ENCODE measurements around the gene SNAPIN. TPM values are rescaled to one million over a fixed set of nuclear protein-coding genes. Genes with fewer than 3 reads are reported as not detected.

The SNAPIN gene
- total and polyA plus RNA-seq, 9 of the 15 experiments (the other 6 are each of a cell fraction or from before 2014, with no cell fraction given): 11.2 to 43.9 (median 32.3) TPM

DNA sequence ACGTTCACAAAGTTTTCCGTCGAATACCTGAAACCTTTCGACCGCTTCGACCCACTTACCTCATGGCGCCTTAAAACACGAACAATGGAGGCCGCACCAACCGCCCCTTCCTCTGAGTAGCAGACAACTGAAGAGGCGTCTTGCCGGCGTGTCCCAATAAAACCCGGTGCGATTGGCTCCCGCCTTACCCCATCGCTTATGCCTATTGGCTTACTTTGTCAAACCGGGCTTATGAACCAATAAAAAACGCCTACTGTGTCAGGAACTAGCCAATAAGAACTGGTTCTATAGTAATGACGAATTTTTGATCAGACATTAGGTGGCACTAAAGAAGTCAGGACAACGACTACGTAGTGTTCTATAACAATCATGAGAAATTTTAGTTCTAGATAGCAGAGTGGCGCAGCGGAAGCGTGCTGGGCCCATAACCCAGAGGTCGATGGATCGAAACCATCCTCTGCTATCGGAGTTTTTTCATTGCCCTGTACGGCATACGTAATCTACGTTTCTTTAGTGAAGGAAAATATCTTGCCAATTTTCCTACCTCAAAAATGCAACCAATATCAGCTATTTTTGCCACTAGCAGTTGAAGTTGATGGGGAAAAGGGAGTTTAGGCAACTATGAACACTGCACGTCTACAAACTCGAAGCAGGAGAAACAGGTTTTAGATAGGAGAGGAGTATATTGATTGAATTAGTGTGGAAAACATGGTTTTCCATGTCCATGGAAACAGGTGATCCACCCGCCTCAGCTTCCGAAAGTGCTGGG is 12.5 kb downstream of the SNAPIN start, which contains the start of gene ILF2 (continued):
- TF ChIP-seq E2F1 (CRISPR knock-in tag; IDR thresholded peaks at IDR 0.05) (no peak), FOXK2 (conservative IDR thresholded peaks at IDR 0.05 in 1 of 2, IDR thresholded peaks at IDR 0.05 in 1 of 2; ENCODE audit: low read depth in 2 of 2) (peak in 1 of 2 experiments; percentile 74; a peak in 2 of 4 replicates), SMAD1 (IDR thresholded peaks at IDR 0.05; ENCODE audit: low read depth, low read length, partially characterized antibody) (peak; percentile 75), ZBTB34 (CRISPR knock-in tag; IDR thresholded peaks at IDR 0.05) (no peak), ZNF589 (CRISPR knock-in tag; IDR thresholded peaks at IDR 0.05; ENCODE audit: low read depth) (no peak), NCOA2 (IDR thresholded peaks at IDR 0.05; ENCODE audit: partially characterized antibody in 2 of 2) (no peak), PTBP1 (IDR thresholded peaks at IDR 0.05; ENCODE audit: low read depth, low read length) (no peak), C11orf30 (IDR thresholded peaks at IDR 0.05; ENCODE audit: low read depth) (peak; percentile 94), ZNF507 (tag; conservative IDR thresholded peaks at IDR 0.05) (no peak), ZNF395 (CRISPR knock-in tag; IDR thresholded peaks at IDR 0.05) (peak; percentile 20; the same call in 1 of the 2 replicates), BACH1 (tag; IDR thresholded peaks at IDR 0.05) (peak; percentile 93), TBL1XR1 (IDR thresholded peaks at IDR 0.05; ENCODE audit: low read length in 2 of 2) (peak in 1 of 2 experiments; percentile 98; a peak in 3 of 4 replicates)
- TF ChIP-seq, protein P1, sequence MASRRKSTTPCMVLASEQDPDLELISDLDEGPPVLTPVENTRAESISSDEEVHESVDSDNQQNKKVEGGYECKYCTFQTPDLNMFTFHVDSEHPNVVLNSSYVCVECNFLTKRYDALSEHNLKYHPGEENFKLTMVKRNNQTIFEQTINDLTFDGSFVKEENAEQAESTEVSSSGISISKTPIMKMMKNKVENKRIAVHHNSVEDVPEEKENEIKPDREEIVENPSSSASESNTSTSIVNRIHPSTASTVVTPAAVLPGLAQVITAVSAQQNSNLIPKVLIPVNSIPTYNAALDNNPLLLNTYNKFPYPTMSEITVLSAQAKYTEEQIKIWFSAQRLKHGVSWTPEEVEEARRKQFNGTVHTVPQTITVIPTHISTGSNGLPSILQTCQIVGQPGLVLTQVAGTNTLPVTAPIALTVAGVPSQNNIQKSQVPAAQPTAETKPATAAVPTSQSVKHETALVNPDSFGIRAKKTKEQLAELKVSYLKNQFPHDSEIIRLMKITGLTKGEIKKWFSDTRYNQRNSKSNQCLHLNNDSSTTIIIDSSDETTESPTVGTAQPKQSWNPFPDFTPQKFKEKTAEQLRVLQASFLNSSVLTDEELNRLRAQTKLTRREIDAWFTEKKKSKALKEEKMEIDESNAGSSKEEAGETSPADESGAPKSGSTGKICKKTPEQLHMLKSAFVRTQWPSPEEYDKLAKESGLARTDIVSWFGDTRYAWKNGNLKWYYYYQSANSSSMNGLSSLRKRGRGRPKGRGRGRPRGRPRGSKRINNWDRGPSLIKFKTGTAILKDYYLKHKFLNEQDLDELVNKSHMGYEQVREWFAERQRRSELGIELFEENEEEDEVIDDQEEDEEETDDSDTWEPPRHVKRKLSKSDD (conservative IDR thresholded peaks at IDR 0.05; ENCODE audit: low read length): peak; percentile 60; the same call in 1 of the 2 replicates
- TF ChIP-seq, protein P2, sequence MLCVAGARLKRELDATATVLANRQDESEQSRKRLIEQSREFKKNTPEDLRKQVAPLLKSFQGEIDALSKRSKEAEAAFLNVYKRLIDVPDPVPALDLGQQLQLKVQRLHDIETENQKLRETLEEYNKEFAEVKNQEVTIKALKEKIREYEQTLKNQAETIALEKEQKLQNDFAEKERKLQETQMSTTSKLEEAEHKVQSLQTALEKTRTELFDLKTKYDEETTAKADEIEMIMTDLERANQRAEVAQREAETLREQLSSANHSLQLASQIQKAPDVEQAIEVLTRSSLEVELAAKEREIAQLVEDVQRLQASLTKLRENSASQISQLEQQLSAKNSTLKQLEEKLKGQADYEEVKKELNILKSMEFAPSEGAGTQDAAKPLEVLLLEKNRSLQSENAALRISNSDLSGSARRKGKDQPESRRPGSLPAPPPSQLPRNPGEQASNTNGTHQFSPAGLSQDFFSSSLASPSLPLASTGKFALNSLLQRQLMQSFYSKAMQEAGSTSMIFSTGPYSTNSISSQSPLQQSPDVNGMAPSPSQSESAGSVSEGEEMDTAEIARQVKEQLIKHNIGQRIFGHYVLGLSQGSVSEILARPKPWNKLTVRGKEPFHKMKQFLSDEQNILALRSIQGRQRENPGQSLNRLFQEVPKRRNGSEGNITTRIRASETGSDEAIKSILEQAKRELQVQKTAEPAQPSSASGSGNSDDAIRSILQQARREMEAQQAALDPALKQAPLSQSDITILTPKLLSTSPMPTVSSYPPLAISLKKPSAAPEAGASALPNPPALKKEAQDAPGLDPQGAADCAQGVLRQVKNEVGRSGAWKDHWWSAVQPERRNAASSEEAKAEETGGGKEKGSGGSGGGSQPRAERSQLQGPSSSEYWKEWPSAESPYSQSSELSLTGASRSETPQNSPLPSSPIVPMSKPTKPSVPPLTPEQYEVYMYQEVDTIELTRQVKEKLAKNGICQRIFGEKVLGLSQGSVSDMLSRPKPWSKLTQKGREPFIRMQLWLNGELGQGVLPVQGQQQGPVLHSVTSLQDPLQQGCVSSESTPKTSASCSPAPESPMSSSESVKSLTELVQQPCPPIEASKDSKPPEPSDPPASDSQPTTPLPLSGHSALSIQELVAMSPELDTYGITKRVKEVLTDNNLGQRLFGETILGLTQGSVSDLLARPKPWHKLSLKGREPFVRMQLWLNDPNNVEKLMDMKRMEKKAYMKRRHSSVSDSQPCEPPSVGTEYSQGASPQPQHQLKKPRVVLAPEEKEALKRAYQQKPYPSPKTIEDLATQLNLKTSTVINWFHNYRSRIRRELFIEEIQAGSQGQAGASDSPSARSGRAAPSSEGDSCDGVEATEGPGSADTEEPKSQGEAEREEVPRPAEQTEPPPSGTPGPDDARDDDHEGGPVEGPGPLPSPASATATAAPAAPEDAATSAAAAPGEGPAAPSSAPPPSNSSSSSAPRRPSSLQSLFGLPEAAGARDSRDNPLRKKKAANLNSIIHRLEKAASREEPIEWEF (CRISPR knock-in tag; IDR thresholded peaks at IDR 0.05): peak; percentile 66; the same call in 1 of the 2 replicates

Measured in K562 (cell line).